ENCODE data around the gene SYTL3. TPM values are rescaled to one million over a fixed set of nuclear protein-coding genes. Genes with fewer than 3 reads are reported as not detected.
A peak's percentile ranks its signal among the peaks of the same experiment; 100 is the strongest.

SYTL3 gene
- total RNA-seq, 3 donors from 2014 or later (not counting 1 experiment from before 2014, with no cell fraction given): 84.1 to 143 (median 89.0) TPM

DNA sequence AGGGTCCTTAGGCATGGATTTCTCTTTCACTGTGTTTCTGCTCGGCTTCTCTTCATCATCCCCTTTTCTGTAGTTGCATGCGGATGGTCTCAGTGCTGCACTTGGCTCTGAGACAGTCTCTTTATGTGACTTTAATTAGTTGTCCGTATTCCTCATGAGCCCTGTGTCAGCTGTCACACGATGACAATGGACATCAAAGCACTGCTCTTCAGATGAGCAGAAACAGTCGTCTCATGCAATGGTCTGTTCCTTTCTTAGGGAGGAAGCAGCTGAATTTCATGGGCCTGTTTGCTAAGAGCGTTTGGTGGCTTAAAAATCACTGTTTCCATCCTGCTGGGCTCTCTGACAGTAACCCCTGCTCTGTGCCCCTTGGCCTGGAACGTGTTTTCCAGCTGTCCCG is 64.9 kb downstream of the SYTL3 start:
- Histone ChIP-seq H3K4me3 (ENCODE audit: low read length) (no peak overlapping the region), H3K27ac (ENCODE audit: low read length) (peak overlapping the region; percentile 34), H3K27me3 (ENCODE audit: control insufficient read depth, insufficient read depth, low read length) (no peaks in the 10 kb centered on the region), H3K9me3 (ENCODE audit: control insufficient read depth, insufficient read depth, low read length) (no peaks in the 10 kb centered on the region), H3K36me3 (ENCODE audit: control insufficient read depth, insufficient read depth, low read length) (peaks cover 31% of the 10 kb centered on the region), H3K4me1 (ENCODE audit: control insufficient read depth, insufficient read depth, low read length) (peaks cover 58% of the 10 kb centered on the region)
- Mint-ChIP-seq H3K27me3 (ENCODE audit: low read depth in 2 of 2) (no peaks in the 10 kb centered on the region), H3K4me1 (peaks cover 66 to 68% of the 10 kb centered on the region in 2 donors), H3K4me3 (no peak overlapping the region), H3K27ac (peak overlapping the region; percentile 83 to 86), H3K9me3 (no peaks in the 10 kb centered on the region), H3K36me3 (peaks cover 21% of the 10 kb centered on the region)
- WGBS (ENCODE audit: insufficient coverage): 83% methylated on average over 6 of the region's 8 CpGs
- intact Hi-C loops (cut with micrococcal nuclease): loop anchor here (5.0 to 10.0 kb wide), 3 partner anchors 88 to 150 kb away; partner anchors contain the start of gene TMEM181
- ATAC-seq: no peak
- DNase-seq: no peak
- TF ChIP-seq CTCF (IDR thresholded peaks at IDR 0.05): no peak

- H3K36me3 ChIP-seq (ENCODE audit: control insufficient read depth, insufficient read depth, low read length): peaks cover 26% of the 10 kb centered on the region
- Mint-ChIP-seq H3K4me3 (peak overlapping the region; percentile 79), H3K27ac (peak overlapping the region; percentile 83 to 86), H3K27me3 (ENCODE audit: low read depth in 2 of 2) (no peaks in the 10 kb centered on the region), H3K9me3 (no peaks in the 10 kb centered on the region), H3K36me3 (peaks cover 21% of the 10 kb centered on the region), H3K4me1 (peaks cover 68 to 77% of the 10 kb centered on the region in 2 donors)
- no peaks in the 10 kb centered on the region for H3K9me3 ChIP-seq (ENCODE audit: control insufficient read depth, insufficient read depth, low read length)
- no peak overlapping the region for H3K4me3 ChIP-seq (ENCODE audit: low read length)
- 69% methylated on average over 12 of the region's 16 CpGs for WGBS (ENCODE audit: insufficient coverage)
- H3K27ac ChIP-seq (ENCODE audit: low read length): peak overlapping the region; percentile 95
- peaks cover 67% of the 10 kb centered on the region for H3K4me1 ChIP-seq (ENCODE audit: control insufficient read depth, insufficient read depth, low read length)
- H3K27me3 ChIP-seq (ENCODE audit: control insufficient read depth, insufficient read depth, low read length): no peaks in the 10 kb centered on the region
- DNase-seq (no peak), ATAC-seq (no peak)
- TF ChIP-seq CTCF (IDR thresholded peaks at IDR 0.05): no peak
- intact Hi-C loops (cut with micrococcal nuclease): loop anchor here (2.0 to 10.0 kb wide), 4 partner anchors 87 to 389 kb away; partner anchors contain the start of gene TMEM181
Measured at GRCh38 chr6:158715330-158716311, 65.8 kb downstream of the SYTL3 start.

DNA sequence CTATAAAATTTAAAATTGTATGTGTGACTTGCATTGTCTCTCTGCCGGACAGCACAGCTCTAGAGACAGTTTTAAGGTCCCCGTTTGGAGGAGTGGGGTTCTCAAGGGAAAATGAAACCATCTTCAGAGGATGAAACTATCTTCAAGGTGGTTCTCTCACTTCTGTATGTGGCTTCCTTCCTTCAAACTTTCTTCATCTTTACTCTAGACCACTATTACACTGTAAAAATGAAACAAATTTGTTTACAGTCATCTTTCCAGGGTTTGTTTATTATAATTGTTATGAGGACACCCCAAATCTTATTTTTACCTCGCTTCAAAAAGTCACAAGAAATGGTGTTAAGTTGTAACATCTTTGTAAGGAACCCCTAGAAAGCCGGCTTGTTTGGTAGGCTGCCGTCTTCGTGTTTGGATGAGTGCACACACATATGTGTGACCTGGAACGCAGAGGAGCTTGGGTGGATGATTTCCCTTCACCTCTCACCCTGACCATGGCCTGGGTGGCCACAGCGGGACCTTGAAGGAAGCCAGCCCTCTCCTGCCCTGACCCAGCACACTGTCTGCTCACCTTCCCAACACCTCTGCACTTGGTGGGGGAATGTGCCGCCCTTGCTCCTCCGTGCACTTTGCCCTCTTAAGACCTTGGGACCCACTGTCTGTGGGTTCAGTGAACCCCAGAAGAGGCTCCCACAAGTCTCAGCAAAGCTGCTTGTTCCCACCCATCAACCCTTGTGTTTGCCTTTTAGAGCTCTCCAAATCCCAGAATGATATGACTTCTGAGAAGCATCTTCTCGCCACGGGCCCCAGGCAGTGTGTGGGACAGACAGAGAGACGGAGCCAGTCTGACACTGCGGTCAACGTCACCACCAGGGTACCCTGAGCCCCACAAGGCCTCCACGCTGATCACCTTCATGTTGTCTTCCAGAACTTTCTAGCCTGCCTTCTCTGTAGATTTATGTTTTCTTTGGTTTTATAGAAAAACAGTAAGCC is 67.8 kb downstream of the SYTL3 start:
- Mint-ChIP-seq H3K4me1 (peaks cover 75 to 80% of the 10 kb centered on the region in 2 donors), H3K36me3 (peaks cover 21% of the 10 kb centered on the region), H3K4me3 (peak overlapping the region; percentile 86), H3K9me3 (no peaks in the 10 kb centered on the region), H3K27ac (peak overlapping the region; percentile 92 to 98), H3K27me3 (ENCODE audit: low read depth in 2 of 2) (no peaks in the 10 kb centered on the region)
- Histone ChIP-seq H3K4me3 (ENCODE audit: low read length) (peak overlapping the region; percentile 13), H3K36me3 (ENCODE audit: control insufficient read depth, insufficient read depth, low read length) (peaks cover 26% of the 10 kb centered on the region), H3K9me3 (ENCODE audit: control insufficient read depth, insufficient read depth, low read length) (no peaks in the 10 kb centered on the region), H3K27me3 (ENCODE audit: control insufficient read depth, insufficient read depth, low read length) (no peaks in the 10 kb centered on the region), H3K27ac (ENCODE audit: low read length) (peak overlapping the region; percentile 95), H3K4me1 (ENCODE audit: control insufficient read depth, insufficient read depth, low read length) (peaks cover 83% of the 10 kb centered on the region)
- DNase-seq: peak; percentile 51 to 59
- 23% methylated on average over 13 of the region's 16 CpGs for WGBS (ENCODE audit: insufficient coverage)
- intact Hi-C loops (cut with micrococcal nuclease): loop anchor here (1.0 to 10.0 kb wide), 5 partner anchors 85 to 387 kb away; partner anchors contain the start of gene TMEM181
- ATAC-seq: peak; percentile 55 to 80 (median 65)
- TF ChIP-seq CTCF (IDR thresholded peaks at IDR 0.05): no peak
